SK-N-SH (cell line): ENCODE data around the gene ARMC7. TPM values are rescaled to one million over a fixed set of nuclear protein-coding genes. Genes with fewer than 3 reads are reported as not detected.

ENCODE experiments used
- CTCF ChIA-PET: fragments of 300-600, 350-600 bp; formaldehyde crosslinking; extraction: SDS; loops from one replicate; lab custom pipeline; 2021; lab: Yijun Ruan, JAX
- POLR2A ChIA-PET: fragments of 350-600 bp; sonication (Branson Sonifier 250); formaldehyde crosslinking; extraction: SDS; loops from one replicate; lab custom pipeline; 2020; ENCODE audit warnings: antibody characterized with exemption, inconsistent platforms; lab: Yijun Ruan, JAX
- DNase-seq: peaks from one replicate; pipeline ENCODE4 v3.0.0; 2012
- H2AFZ ChIP-seq: fragments of 200-600 bp; sonication (generic); 2 replicates; pipeline ENCODE4 v1.8.1; 2016; ENCODE audit warnings: antibody characterized with exemption, mild to moderate bottlenecking, low read depth
- H3F3A ChIP-seq: fragments of 200-600 bp; sonication (generic); replicated peaks from 2 replicates; pipeline ENCODE3; 2016; ENCODE audit warnings: antibody characterized with exemption, mild to moderate bottlenecking; ENCODE audit not compliant: insufficient read depth
- H3K27ac ChIP-seq, 2 experiments: fragments of 200-500 bp in 1 of 2; fragments of 200-600 bp in 1 of 2; sonication (Bioruptor generic) in 1 of 2; sonication (generic), shearing (Covaris generic) in 1 of 2; 2 replicates each; pipeline versions ENCODE4 v1.5.1 to v1.6.1; 2014 to 2016; ENCODE audit warnings: low read depth in 2 of 2, inconsistent platforms in 1 of 2, low read length in 1 of 2, mild to moderate bottlenecking in 1 of 2, mixed read lengths in 1 of 2
- H3K27me3 ChIP-seq: fragments of 200-600 bp; sonication (generic), shearing (Covaris generic); 2 replicates; pipeline ENCODE4 v1.6.1; 2016; ENCODE audit warnings: mixed run types; ENCODE audit not compliant: insufficient read depth
- H3K36me3 ChIP-seq, 2 experiments: fragments of 200-500 bp in 1 of 2; fragments of 200-600 bp in 1 of 2; sonication (Bioruptor generic) in 1 of 2; sonication (generic) in 1 of 2; replicated peaks in 1 of 2; 2 replicates each; pipeline versions ENCODE3 to v1.5.1; 2014 to 2016; ENCODE audit warnings: low read length in 1 of 2, mild to moderate bottlenecking in 1 of 2; ENCODE audit not compliant: insufficient read depth in 2 of 2, control insufficient read depth in 1 of 2
- H3K4me1 ChIP-seq, 2 experiments: fragments of 200-500 bp in 1 of 2; fragments of 200-600 bp in 1 of 2; sonication (Bioruptor generic) in 1 of 2; sonication (generic), shearing (Covaris generic) in 1 of 2; 2 replicates each; pipeline versions ENCODE4 v1.5.1 to v1.6.1; 2014 to 2016; ENCODE audit warnings: low read depth in 1 of 2, low read length in 1 of 2, mixed run types in 1 of 2; ENCODE audit not compliant: insufficient read depth in 2 of 2, control insufficient read depth in 1 of 2
- H3K4me2 ChIP-seq: fragments of 200-600 bp; sonication (generic), shearing (Covaris generic); 2 replicates; pipeline ENCODE4 v1.6.1; 2017; ENCODE audit warnings: mixed run types
- H3K4me3 ChIP-seq, 2 experiments: fragments of 200-500 bp in 1 of 2; fragments of 200-600 bp in 1 of 2; sonication (Bioruptor generic) in 1 of 2; sonication (generic), shearing (Covaris generic) in 1 of 2; 2 replicates each; pipeline versions ENCODE4 v1.5.1 to v1.8.1; 2014 to 2016; ENCODE audit warnings: low read depth in 2 of 2, inconsistent platforms in 1 of 2, low read length in 1 of 2, mild to moderate bottlenecking in 1 of 2, mixed read lengths in 1 of 2, moderate library complexity in 1 of 2
- H3K79me2 ChIP-seq: fragments of 200-600 bp; sonication (generic); 2 replicates; pipeline ENCODE4 v1.8.1; 2017; ENCODE audit warnings: mild to moderate bottlenecking; ENCODE audit not compliant: insufficient read depth
- H3K9ac ChIP-seq: fragments of 200-600 bp; sonication (generic); 2 replicates; pipeline ENCODE4 v1.6.1; 2017; ENCODE audit warnings: mixed run types
- H3K9me2 ChIP-seq: fragments of 200-600 bp; sonication (generic); 2 replicates; pipeline ENCODE4 v1.6.1; 2017; ENCODE audit warnings: mixed run types
- H3K9me3 ChIP-seq: fragments of 200-600 bp; sonication (generic); 2 replicates; pipeline ENCODE4 v1.6.1; 2017; ENCODE audit warnings: mixed run types, mild to moderate bottlenecking, moderate library complexity
- H4K20me1 ChIP-seq: fragments of 200-600 bp; sonication (generic); 2 replicates; pipeline ENCODE4 v1.6.1; 2017; ENCODE audit warnings: mild to moderate bottlenecking, mixed run types; ENCODE audit not compliant: insufficient read depth
- CHD2 ChIP-seq: fragments of 150-350 bp; IDR thresholded peaks from 2 replicates; pipeline ENCODE4 v1.6.1; 2018; ENCODE audit warnings: low read length; ENCODE audit not compliant: partially characterized antibody
- CTCF ChIP-seq: fragments of 200-600 bp; sonication (generic); IDR thresholded peaks from 2 replicates; pipeline ENCODE4 v1.6.1; 2017; ENCODE audit warnings: antibody characterized with exemption, mild to moderate bottlenecking, moderate library complexity
- ELF1 ChIP-seq: IDR thresholded peaks from 2 replicates; pipeline ENCODE4 v1.4.0; 2012
- EP300 ChIP-seq, 2 experiments: IDR thresholded peaks; 2 replicates each; pipeline versions ENCODE4 v1.4.0 to v1.6.1; 2012; ENCODE audit warnings: borderline replicate concordance in 1 of 2, low read depth in 1 of 2, low read length in 1 of 2
- EZH2phosphoT487 ChIP-seq: fragments of 200-600 bp; sonication (generic); IDR thresholded peaks from 2 replicates; pipeline ENCODE4 v1.6.1; 2017; ENCODE audit warnings: low read depth, mixed run types, mild to moderate bottlenecking, antibody characterized with exemption, moderate library complexity, borderline replicate concordance
- FOXM1 ChIP-seq: IDR thresholded peaks from 2 replicates; pipeline ENCODE4 v1.4.0; 2012; ENCODE audit warnings: low read depth, mild to moderate bottlenecking
- GATA2 ChIP-seq: sonication (generic); formaldehyde crosslinking; IDR thresholded peaks from 2 replicates; pipeline ENCODE4 v1.5.0; 2020; ENCODE audit warnings: mild to moderate bottlenecking, missing genetic modification reagents
- JUND ChIP-seq: IDR thresholded peaks from 2 replicates; pipeline ENCODE4 v1.4.0; 2012
- MAX ChIP-seq: IDR thresholded peaks from 2 replicates; pipeline ENCODE4 v1.4.0; 2012; ENCODE audit warnings: low read depth
- MXI1 ChIP-seq: IDR thresholded peaks from 2 replicates; pipeline ENCODE4 v1.6.1; 2012; ENCODE audit warnings: mild to moderate bottlenecking, low read depth, low read length, improper control_type of control experiment
- NFIC ChIP-seq: IDR thresholded peaks from 2 replicates; pipeline ENCODE4 v1.4.0; 2012; ENCODE audit warnings: borderline replicate concordance
- NRF1 ChIP-seq: IDR thresholded peaks from 2 replicates; pipeline ENCODE4 v1.6.1; 2012; ENCODE audit warnings: low read depth, mild to moderate bottlenecking, low read length
- POLR2AphosphoS5 ChIP-seq: IDR thresholded peaks from 2 replicates; pipeline ENCODE4 v1.6.1; 2012; ENCODE audit warnings: low read depth, low read length
- RAD21 ChIP-seq: IDR thresholded peaks from 2 replicates; pipeline ENCODE4 v1.6.1; 2012; ENCODE audit warnings: mild to moderate bottlenecking, low read length
- RCOR1 ChIP-seq: fragments of 150-350 bp; IDR thresholded peaks from 2 replicates; pipeline ENCODE4 v1.6.1; 2017; ENCODE audit warnings: antibody characterized with exemption, low read length
- SIN3A ChIP-seq: IDR thresholded peaks from 2 replicates; pipeline ENCODE4 v1.6.1; 2012; ENCODE audit warnings: low read depth, mild to moderate bottlenecking, low read length, moderate library complexity, borderline replicate concordance
- SMC3 ChIP-seq: IDR thresholded peaks from 2 replicates; pipeline ENCODE4 v1.6.1; 2012; ENCODE audit warnings: low read depth, low read length, improper control_type of control experiment
- TAF1 ChIP-seq: IDR thresholded peaks from 2 replicates; pipeline ENCODE4 v1.6.1; 2012; ENCODE audit warnings: low read depth, mild to moderate bottlenecking, low read length, moderate library complexity, borderline replicate concordance
- TCF12 ChIP-seq: IDR thresholded peaks from 2 replicates; pipeline ENCODE4 v1.4.0; 2012
- TEAD4 ChIP-seq: IDR thresholded peaks from 2 replicates; pipeline ENCODE4 v1.4.0; 2012; ENCODE audit warnings: mild to moderate bottlenecking, borderline replicate concordance; ENCODE audit not compliant: insufficient read depth
- USF1 ChIP-seq: IDR thresholded peaks from 2 replicates; pipeline ENCODE4 v1.4.0; 2012; ENCODE audit warnings: low read depth, borderline replicate concordance
- WGBS: methylation state at CpG from one replicate; pipeline ENCODE4 v1.1.6; 2017; ENCODE audit warnings: low lambda C conversion rate; 5-methylcytosine and 5-hydroxymethylcytosine counted together
- polyA plus RNA-seq, 3 experiments: library from polyadenylated mRNA; depleted of rRNA; stranded (reverse); fragments of >200 nt; gene quantifications; 2 replicates each; pipeline ENCODE4 v1.2.3, GENCODE V29; 2012

The ARMC7 gene
- polyA plus RNA-seq, 1 of the 3 experiments (the other 2 are of a cell fraction) = 10.8 TPM

GRCh38 chr17:75130059-75130631 is 20.4 kb downstream of the ARMC7 start:
- Histone ChIP-seq H3K27ac (peak overlapping the region; percentile 78 to 90; a peak in 2 of 4 replicates), H3K9me3 (no peaks in the 10 kb centered on the region), H3K4me1 (peaks cover 5 to 19% of the 10 kb centered on the region in 2 experiments; a peak in 2 of 4 replicates), H3F3A (peaks cover 31% of the 10 kb centered on the region), H3K9me2 (no peaks in the 10 kb centered on the region), H3K9ac (peak overlapping the region; percentile 90; the same call in 1 of the 2 replicates), H3K79me2 (peaks cover 25% of the 10 kb centered on the region; the same call in 1 of the 2 replicates), H2AFZ (no peak overlapping the region), H3K36me3 (peaks cover 10 to 21% of the 10 kb centered on the region in 2 experiments), H3K27me3 (no peaks in the 10 kb centered on the region), H4K20me1 (peaks cover 9% of the 10 kb centered on the region; the same call in 1 of the 2 replicates), H3K4me2 (peak overlapping the region; percentile 96), H3K4me3 (peak overlapping the region; percentile 64 to 88)
- ChIA-PET POLR2A (interaction anchor here (1.0 to 2.4 kb wide), 7 partner anchors 16 to 169 kb away, joined by 3 to 22 read pairs (median 8); partner anchors contain the start of genes ARMC7, HID1, MIF4GD and NUP85), CTCF (interaction anchor here (0.6 to 19.6 kb wide), 35 partner anchors 8 to 619 kb away, joined by 3 to 422 read pairs (median 7); partner anchors contain the start of genes ARMC7, ATP5PD, GGA3 and HID1)
- 55% methylated on average over 24 of the region's 24 CpGs for WGBS
- TF ChIP-seq ELF1 = 0 out of 2 replicates have a peak, but pooled peaks have one; percentile 5
- TF ChIP-seq NFIC = no peak
- TF ChIP-seq GATA2 (CRISPR knock-in tag) = peak; percentile 53
- no peak for TF ChIP-seq FOXM1
- DNase-seq = peak; percentile 59

- ChIA-PET CTCF (interaction anchor here (0.6 to 19.6 kb wide), 55 partner anchors 9 to 619 kb away, joined by 3 to 422 read pairs (median 5); partner anchors contain the start of genes ARMC7, ATP5PD, GGA3 and HID1), POLR2A (interaction anchor here (0.6 to 2.5 kb wide), 17 partner anchors 9 to 170 kb away, joined by 3 to 22 read pairs (median 8); partner anchors contain the start of genes ARMC7, HID1, JPT1 and MIF4GD)
These were observed 21.0 kb downstream of the ARMC7 start for GRCh38 chr17:75130632-75131277.

More at GRCh38 chr17:75130632-75131277, 21.0 kb downstream of the ARMC7 start:
- Histone ChIP-seq H3K4me1 (peaks cover 5 to 19% of the 10 kb centered on the region in 2 experiments; a peak in 2 of 4 replicates), H3K27ac (peak overlapping the region; percentile 78 to 90), H3K4me3 (peak overlapping the region; percentile 64 to 88), H3F3A (peaks cover 37% of the 10 kb centered on the region), H3K27me3 (no peaks in the 10 kb centered on the region), H2AFZ (peak overlapping the region; percentile 98; the same call in 1 of the 2 replicates), H3K9ac (peak overlapping the region; percentile 90), H3K4me2 (peak overlapping the region; percentile 96), H4K20me1 (peaks cover 9% of the 10 kb centered on the region; the same call in 1 of the 2 replicates), H3K9me3 (no peaks in the 10 kb centered on the region), H3K79me2 (peaks cover 25% of the 10 kb centered on the region; the same call in 1 of the 2 replicates), H3K36me3 (peaks cover 15 to 27% of the 10 kb centered on the region in 2 experiments)
- peak; percentile 91 for DNase-seq
- 5% methylated on average over 27 of the region's 29 CpGs for WGBS
- TF ChIP-seq TCF12 (0 out of 2 replicates have a peak, but pooled peaks have one; percentile 9), TEAD4 (0 out of 2 replicates have a peak, but pooled peaks have one; percentile 3), ELF1 (peak; percentile 6; the same call in 1 of the 2 replicates), RCOR1 (no peak), CTCF (peak; percentile 77), NFIC (peak; percentile 71), SIN3A (peak; percentile 26; the same call in 1 of the 2 replicates), USF1 (0 out of 2 replicates have a peak, but pooled peaks have one; percentile 17), RAD21 (peak; percentile 47), FOXM1 (no peak), POLR2AphosphoS5 (no peak), CHD2 (peak; percentile 26), MXI1 (peak; percentile 90), MAX (peak; percentile 89; the same call in 1 of the 2 replicates), EZH2phosphoT487 (no peak), TAF1 (no peak), EP300 (IDR thresholded peaks at IDR 0.05; ENCODE audit: borderline replicate concordance in 1 of 2, low read depth in 1 of 2, low read length in 1 of 2) (0 out of 4 replicates have a peak, but pooled peaks of 1 of the 2 experiments have one; percentile 15), JUND (no peak; the same call in 1 of the 2 replicates), NRF1 (no peak), SMC3 (peak; percentile 60)
- TF ChIP-seq, all 33 proteins: peak for 13
- no peaks in the 10 kb centered on the region for H3K9me2 ChIP-seq
